RWPE2 (cell line): Measurements from ENCODE around the gene SLC46A1.

Source experiments
- ATAC-seq: fragments of 200-7000 bp; cut with Tn5 transposase; 3 replicates; pipeline ENCODE4 v1.9.1; 2021; ENCODE audit warnings: low read depth
- DNase-seq: peaks from one replicate; pipeline ENCODE4 v3.0.0-alpha.2; 2020; ENCODE audit warnings: low spot score
- H3K27ac ChIP-seq: fragments of 450-650 bp; 2 replicates; pipeline ENCODE4 v1.5.1; 2017; ENCODE audit warnings: mild to moderate bottlenecking; ENCODE audit not compliant: poor library complexity, severe bottlenecking
- H3K27me3 ChIP-seq: fragments of 250-450 bp; sonication (Bioruptor Pico); 2 replicates; pipeline ENCODE4 v1.5.1; 2021; ENCODE audit warnings: mild to moderate bottlenecking, moderate library complexity; ENCODE audit not compliant: insufficient read depth, poor library complexity, severe bottlenecking
- H3K36me3 ChIP-seq: fragments of 250-450 bp; sonication (Bioruptor Pico); 2 replicates; pipeline ENCODE4 v1.5.1; 2020; ENCODE audit warnings: low read depth, mild to moderate bottlenecking, moderate library complexity
- H3K4me1 ChIP-seq: fragments of 250-450 bp; sonication (Bioruptor Pico); 2 replicates; pipeline ENCODE4 v1.5.1; 2021; ENCODE audit warnings: mild to moderate bottlenecking, moderate library complexity; ENCODE audit not compliant: insufficient read depth, poor library complexity, severe bottlenecking
- H3K4me3 ChIP-seq: fragments of 250-450 bp; sonication (Bioruptor Pico); 2 replicates; pipeline ENCODE4 v1.5.1; 2021; ENCODE audit warnings: mild to moderate bottlenecking, moderate library complexity; ENCODE audit not compliant: severe bottlenecking
- H3K9me3 ChIP-seq: fragments of 250-450 bp; sonication (Bioruptor Pico); 2 replicates; pipeline ENCODE4 v1.5.1; 2021; ENCODE audit warnings: mild to moderate bottlenecking, moderate library complexity; ENCODE audit not compliant: severe bottlenecking
- CTCF ChIP-seq: fragments of 450-650 bp; IDR thresholded peaks from one replicate; pipeline ENCODE4 v1.5.1; 2017; ENCODE audit warnings: mild to moderate bottlenecking, moderate library complexity; ENCODE audit not compliant: poor library complexity, severe bottlenecking

Gene SLC46A1

GRCh38 chr17:28385037-28385400, 21.0 kb downstream of the SLC46A1 start:
- Histone ChIP-seq H3K4me3 (peak overlapping the region; percentile 20), H3K36me3 (0 out of 2 replicates have a peak, but pooled peaks cover 5% of the 10 kb centered on the region), H3K4me1 (peaks cover 6% of the 10 kb centered on the region), H3K27ac (no peak overlapping the region), H3K9me3 (no peaks in the 10 kb centered on the region), H3K27me3 (no peaks in the 10 kb centered on the region)
- TF ChIP-seq CTCF, result no peak
- no peak for DNase-seq
- ATAC-seq, result peak; percentile 11; the same call in 1 of the 3 replicates

GRCh38 chr17:28384281-28385036, 21.6 kb downstream of the SLC46A1 start:
- no peaks in the 10 kb centered on the region for H3K27me3 ChIP-seq
- no peaks in the 10 kb centered on the region for H3K36me3 ChIP-seq
- peak; percentile 64 for ATAC-seq
- no peak for TF ChIP-seq CTCF
- no peaks in the 10 kb centered on the region for H3K9me3 ChIP-seq
- H3K27ac ChIP-seq, result no peak overlapping the region
- DNase-seq, result no peak
- H3K4me1 ChIP-seq, result peaks cover 6% of the 10 kb centered on the region
- H3K4me3 ChIP-seq, result peak overlapping the region; percentile 20

- no peak for DNase-seq
- no peaks in the 10 kb centered on the region for H3K27me3 ChIP-seq
- no peak for TF ChIP-seq CTCF
Measured at GRCh38 chr17:28381141-28381825, 24.7 kb downstream of the SLC46A1 start.

GRCh38 chr17:28379814-28380801, 25.9 kb downstream of the SLC46A1 start:
- no peak for TF ChIP-seq CTCF
- H3K9me3 ChIP-seq, result no peaks in the 10 kb centered on the region
- H3K4me1 ChIP-seq, result peaks cover 6% of the 10 kb centered on the region
- peak; percentile 80 for ATAC-seq
- H3K36me3 ChIP-seq, result no peaks in the 10 kb centered on the region
- no peaks in the 10 kb centered on the region for H3K27me3 ChIP-seq
- no peak overlapping the region for H3K4me3 ChIP-seq
- peak overlapping the region; percentile 54 for H3K27ac ChIP-seq
- peak; percentile 90 for DNase-seq

More at GRCh38 chr17:28381141-28381825, 24.7 kb downstream of the SLC46A1 start:
- Histone ChIP-seq H3K9me3 (no peaks in the 10 kb centered on the region), H3K4me3 (no peak overlapping the region), H3K27ac (peak overlapping the region; percentile 54), H3K36me3 (no peaks in the 10 kb centered on the region), H3K4me1 (peaks cover 6% of the 10 kb centered on the region)
- ATAC-seq, result no peak
